Bone marrow (tissue), 2 donors: ENCODE data around the gene GBE1.
"Not testable (repeated sequence)": the region's sequence is repeated elsewhere in the genome, so short reads cannot be mapped to it uniquely, and the experiment has no call there.

Source experiments
- DNase-seq, 2 donors: peaks; one replicate each; lab custom pipeline; 2025; lab: John Stamatoyannopoulos, UW

The GBE1 gene

DNA sequence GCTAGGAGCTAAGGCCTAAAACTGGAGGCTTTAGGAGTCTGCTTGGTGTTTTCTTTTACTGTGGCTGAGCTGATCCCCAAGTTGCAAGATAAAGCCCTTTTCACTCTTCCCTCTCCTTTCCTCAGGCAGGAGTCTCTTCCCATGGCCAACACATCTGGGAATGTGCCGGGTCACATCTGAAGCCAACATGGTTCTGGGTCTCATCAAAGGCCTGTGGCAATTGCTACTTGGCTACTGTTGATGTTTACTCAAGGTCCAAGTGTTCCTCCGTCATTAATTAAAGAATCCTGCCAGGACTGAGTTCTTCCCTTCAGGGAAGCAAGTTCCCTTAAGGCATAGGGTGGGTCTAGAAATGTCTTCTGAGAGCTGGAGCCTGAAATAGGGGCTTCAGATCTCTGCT is 230.2 kb downstream of the GBE1 start:
- DNase-seq: no peak

DNA sequence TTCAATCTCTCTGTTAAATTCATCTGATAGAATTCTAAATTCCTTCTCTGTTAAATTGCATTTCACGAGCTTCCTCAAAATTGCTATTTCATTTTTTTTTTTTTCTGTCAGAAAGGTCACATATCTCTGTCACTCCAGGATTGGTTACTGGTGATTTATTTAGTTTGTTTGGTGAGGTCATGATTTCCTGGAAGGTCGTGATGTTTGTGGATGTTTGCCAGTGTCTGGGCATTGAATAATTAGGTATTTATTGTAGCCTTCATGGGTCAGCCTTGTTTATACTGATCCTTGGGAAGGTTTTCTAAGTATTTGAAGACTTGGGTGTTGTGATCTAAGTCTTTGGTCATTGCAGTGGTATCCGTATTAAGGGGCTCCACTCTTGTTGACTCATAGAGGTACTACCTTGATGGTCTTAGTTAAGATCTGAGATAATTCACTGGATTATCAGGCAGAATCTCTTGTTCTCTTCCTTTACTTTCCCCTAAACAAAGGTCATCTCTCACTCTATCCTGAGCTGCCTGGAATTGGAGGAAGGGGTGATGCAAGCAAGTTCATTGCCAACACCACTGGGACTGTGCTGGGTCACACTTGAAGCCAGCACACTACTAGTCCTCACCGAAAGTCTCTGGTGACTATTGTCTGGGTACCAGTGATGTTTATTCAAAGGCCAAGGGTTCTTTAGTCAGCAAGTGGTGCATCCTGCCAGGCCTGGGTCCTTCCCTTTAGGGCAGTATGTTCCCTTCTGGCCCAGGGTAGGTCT is 231.1 kb downstream of the GBE1 start:
- DNase-seq: no peak

GRCh38 chr3:81521855-81522254 is 239.6 kb downstream of the GBE1 start:
- no peak for DNase-seq

- DNase-seq: no peak
These were observed 242.5 kb downstream of the GBE1 start for GRCh38 chr3:81518945-81519344.

DNA sequence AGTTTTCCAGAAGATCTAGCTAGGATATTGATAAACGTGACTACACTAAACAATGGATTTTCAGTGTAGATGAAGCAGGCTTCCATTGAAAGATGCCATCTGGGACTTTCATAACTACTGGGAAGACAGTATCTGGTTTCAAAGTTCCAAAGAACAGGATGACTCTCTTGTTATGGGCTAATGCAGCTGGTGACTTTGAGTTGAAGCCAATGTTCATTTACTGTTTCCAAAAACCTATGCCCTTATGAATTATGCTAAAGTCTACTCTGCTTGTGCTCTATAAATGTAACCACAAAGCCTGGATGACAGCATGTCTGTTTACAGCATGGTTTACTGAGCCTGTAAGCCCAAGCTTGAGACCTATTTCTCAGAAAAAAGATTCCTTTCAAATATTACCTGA is 245.4 kb downstream of the GBE1 start:
- no peak for DNase-seq

GRCh38 chr3:81513591-81513990 is 247.9 kb downstream of the GBE1 start:
- no peak for DNase-seq

DNA sequence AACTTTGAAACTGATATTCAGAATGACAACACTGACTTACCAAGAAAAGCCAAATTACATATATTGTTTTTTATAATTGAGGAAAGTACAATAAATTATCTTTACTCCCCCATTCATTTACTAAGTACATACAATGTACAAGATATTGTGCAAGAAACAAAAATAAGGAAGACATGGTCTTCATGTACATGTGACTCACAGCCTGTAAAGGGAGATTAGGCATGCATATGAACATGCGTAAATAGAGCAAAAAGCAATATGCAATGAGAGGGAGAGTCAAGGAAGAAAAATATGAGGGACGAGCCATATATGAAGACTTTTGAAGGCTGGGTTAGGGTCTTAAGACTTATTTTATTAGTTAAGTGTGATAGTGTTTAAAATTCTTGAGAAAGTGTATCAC is 258.4 kb downstream of the GBE1 start:
- no peak for DNase-seq

GRCh38 chr3:81502236-81502635 is 259.2 kb downstream of the GBE1 start:
- DNase-seq: no peak

GRCh38 chr3:81500039-81500438 is 261.4 kb downstream of the GBE1 start:
- DNase-seq: no peak

DNA sequence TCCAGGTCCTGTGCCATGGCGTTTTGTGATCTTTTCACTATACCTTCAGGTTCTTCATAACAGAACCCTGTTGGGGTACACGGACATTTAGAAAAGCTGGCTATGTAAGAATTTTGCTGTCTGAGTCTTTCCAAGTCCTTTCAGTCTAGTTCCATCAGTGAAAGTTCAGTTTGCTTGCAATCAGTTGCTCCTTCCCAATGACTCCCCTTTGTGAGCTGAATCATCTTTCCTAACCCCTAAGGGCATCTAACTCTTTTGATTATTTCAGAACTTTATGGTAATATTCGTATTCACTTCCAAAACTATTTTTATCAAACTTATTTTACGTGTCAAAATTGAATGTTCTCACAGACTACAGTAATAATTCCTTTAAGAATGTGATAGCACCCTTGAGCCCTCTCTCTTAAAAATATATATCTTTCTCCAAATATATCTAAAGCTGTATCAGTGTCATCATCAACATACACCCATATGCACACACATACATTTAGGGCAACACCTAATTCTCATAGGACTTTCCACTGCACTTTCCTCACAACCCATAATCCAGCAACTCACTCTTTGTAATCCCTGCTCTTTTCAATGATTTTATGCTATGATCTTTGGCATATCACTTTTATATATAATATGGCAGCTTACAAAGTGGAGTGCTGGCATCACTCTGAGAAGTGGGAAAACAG is 263.7 kb downstream of the GBE1 start:
- no peak for DNase-seq

DNA sequence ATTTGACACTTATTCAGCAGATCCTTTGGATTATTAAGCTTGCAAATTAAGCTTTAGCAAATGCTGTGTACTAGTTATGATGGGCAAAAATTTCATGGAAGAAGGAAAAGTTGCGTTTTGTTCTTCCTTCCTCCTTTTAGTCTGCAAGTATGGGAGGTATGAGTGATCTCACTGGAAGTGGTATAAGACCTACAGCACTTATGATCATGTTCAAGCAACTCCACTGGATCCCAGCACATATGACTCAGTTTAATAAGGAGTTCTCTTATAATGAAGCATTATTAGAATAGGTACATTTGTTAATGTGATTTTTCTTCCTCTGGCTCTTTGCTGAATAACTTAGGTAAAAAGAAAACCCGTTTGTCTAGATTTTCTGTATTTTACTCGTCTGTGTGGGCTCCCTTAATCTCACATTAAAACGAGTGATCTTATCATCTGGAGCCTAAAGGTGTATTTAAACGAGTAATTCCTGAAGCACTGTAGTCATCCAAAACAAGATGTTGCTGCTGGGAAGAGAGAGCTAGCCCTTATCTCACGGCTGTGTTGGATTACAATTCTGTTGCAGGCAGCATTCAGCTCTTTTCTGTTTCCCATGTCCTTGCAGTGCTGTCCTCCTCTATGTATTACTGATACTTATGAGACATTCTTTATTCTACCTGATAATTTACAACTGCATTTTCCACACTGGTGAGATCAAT is 264.9 kb downstream of the GBE1 start:
- no peak for DNase-seq

DNA sequence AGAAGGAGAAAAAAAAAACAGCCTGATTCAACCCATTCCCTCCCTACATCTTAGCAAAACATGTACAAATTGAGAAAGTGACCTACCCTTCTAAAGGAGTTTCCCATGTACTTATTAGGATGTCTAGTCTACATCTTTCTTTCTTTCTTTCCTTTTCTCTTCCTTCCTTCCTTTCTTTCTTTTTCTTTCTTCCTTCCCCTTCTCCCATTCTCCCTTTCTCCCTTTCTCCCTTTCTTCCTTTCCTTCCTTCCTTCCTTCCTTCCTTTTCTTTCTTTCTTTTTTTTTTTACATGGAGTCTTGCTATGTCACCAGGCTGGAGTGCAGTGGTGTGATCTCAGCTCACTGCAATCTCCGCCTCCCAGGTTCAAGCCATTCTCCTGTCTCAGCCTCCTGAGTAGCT is 269.0 kb downstream of the GBE1 start:
- DNase-seq: not testable (repeated sequence)

- DNase-seq: no peak
These were observed 269.4 kb downstream of the GBE1 start for GRCh38 chr3:81492040-81492439.

GRCh38 chr3:81490541-81491288 is 270.7 kb downstream of the GBE1 start:
- DNase-seq: peak; percentile 20 to 43

DNA sequence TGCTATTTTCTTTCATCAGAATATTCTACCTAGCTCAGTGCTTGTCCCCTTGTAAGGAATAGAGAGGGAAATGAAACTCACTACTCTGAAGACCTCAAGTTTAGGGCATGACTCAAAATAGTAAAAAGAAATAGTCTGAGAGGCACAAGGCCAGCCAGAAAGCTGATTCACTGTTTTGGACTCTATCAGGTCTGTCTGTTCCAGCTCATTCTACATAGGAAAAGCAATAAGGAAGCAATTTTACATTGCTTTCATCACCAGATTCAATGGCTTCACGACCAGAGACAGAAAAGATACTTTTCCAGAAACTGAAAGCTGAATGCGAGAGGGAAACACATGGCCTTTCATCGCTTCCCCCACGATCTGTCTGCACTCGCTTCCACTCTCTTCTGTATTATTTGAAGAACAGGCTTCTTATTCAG is 276.0 kb downstream of the GBE1 start:
- DNase-seq: peak in 1 of 2 donors; percentile 32

DNA sequence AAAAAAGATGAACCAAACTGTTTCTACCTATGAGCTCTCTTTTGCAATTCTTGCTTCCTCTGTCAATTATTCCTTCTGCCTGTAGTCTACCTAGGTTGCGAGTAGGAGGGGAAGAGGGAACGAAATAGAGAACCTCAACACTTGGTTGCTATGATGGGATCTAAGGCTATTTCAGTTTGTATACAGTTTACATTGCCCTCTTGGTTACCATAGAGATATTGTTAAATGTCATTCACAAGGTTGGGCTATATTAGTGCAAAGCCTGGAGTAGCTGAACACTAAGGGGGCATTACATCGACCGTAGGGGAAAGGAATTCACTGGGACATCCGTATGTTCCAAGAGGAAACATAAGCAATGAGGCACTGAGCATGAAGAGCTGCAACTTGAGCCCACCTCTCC is 276.9 kb downstream of the GBE1 start:
- DNase-seq: no peak

GRCh38 chr3:81483046-81483445 is 278.4 kb downstream of the GBE1 start:
- DNase-seq: no peak

DNA sequence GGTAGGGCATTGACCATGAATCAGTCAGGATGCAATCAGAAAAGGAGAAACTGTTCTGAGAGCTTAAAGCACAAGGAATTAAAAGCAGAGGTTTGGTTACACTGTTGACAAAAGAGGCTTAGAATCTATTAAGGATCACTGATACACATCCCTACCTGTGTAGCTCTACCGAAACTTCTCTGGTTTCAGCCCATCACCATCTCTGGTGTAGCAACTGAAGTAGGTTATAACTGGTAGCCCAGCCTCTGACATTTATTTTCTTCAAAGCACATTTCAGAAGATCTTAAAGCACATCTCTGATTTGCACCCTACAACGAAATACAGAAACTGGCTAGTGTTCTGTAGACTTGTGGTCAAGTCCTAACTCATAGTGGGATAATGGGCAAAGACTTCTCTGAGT is 283.7 kb downstream of the GBE1 start:
- DNase-seq: no peak

DNA sequence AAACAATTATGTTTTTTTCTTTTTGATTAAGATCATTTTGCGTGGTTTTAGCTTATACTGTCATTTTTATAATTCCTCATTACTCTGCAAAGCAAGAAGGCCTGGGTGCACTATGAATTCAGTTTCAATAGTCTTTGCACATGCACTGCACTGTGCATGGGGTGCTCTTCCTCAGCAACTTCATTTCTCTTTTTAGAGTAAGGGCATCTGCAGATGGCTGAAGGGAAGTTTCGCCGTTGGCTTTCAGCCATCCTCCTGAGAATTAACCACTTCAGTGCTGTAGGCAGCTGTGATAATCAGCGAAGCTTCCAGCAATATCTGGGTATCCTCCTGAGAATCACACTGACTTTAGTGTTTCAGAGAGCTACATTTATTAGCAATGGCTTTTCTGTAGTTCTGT is 284.8 kb downstream of the GBE1 start:
- no peak for DNase-seq

GRCh38 chr3:81472600-81473362 is 288.7 kb downstream of the GBE1 start:
- peak in 1 of 2 donors; percentile 4 for DNase-seq

- no peak for DNase-seq
These were observed 290.7 kb downstream of the GBE1 start for GRCh38 chr3:81470524-81471278.
